Measurements from ENCODE around the gene PSMD3.

PSMD3 gene

DNA sequence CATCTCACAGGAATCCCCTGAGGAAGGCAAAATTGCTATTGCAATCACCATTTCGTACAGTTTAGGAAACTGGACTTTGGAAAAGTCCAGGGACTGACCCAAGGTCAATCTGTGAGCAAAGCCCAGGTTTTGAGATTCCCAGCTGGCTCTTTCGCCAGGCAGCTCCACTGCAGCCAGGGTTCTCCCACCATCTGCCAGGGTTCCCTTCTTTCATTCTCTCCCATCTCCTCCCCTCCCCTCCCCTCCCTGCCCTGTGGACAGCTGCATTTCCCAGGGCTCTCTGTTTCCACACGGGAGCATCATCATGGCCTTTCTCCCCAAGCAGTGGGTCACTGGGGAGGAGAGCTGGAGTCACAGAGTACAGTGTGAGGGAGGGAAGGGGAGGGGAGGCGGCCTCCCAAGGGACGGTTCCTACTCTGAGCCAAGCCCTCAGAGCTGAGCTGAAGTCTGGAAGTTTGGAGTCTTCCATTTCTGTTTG is 29.7 kb upstream of the PSMD3 start:
- TF ChIP-seq, protein P1, sequence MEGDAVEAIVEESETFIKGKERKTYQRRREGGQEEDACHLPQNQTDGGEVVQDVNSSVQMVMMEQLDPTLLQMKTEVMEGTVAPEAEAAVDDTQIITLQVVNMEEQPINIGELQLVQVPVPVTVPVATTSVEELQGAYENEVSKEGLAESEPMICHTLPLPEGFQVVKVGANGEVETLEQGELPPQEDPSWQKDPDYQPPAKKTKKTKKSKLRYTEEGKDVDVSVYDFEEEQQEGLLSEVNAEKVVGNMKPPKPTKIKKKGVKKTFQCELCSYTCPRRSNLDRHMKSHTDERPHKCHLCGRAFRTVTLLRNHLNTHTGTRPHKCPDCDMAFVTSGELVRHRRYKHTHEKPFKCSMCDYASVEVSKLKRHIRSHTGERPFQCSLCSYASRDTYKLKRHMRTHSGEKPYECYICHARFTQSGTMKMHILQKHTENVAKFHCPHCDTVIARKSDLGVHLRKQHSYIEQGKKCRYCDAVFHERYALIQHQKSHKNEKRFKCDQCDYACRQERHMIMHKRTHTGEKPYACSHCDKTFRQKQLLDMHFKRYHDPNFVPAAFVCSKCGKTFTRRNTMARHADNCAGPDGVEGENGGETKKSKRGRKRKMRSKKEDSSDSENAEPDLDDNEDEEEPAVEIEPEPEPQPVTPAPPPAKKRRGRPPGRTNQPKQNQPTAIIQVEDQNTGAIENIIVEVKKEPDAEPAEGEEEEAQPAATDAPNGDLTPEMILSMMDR (IDR thresholded peaks at IDR 0.05; ENCODE audit: borderline replicate concordance, control extremely low read depth, extremely low read depth, insufficient read depth, missing control alignments) = no peak
- in situ Hi-C loops (cut with MboI; ENCODE audit: low sequenced_read_pairs, unreplicated experiment) = no loop called here
- no peak for DNase-seq (ENCODE audit: low spot score)

GRCh38 chr17:39951924-39952679 is 28.5 kb upstream of the PSMD3 start:
- TF ChIP-seq, protein P1 (IDR thresholded peaks at IDR 0.05; ENCODE audit: borderline replicate concordance, control extremely low read depth, extremely low read depth, insufficient read depth, missing control alignments) = no peak
- no peak for DNase-seq (ENCODE audit: low spot score)
- in situ Hi-C loops (cut with MboI; ENCODE audit: low sequenced_read_pairs, unreplicated experiment) = no loop called here

DNA sequence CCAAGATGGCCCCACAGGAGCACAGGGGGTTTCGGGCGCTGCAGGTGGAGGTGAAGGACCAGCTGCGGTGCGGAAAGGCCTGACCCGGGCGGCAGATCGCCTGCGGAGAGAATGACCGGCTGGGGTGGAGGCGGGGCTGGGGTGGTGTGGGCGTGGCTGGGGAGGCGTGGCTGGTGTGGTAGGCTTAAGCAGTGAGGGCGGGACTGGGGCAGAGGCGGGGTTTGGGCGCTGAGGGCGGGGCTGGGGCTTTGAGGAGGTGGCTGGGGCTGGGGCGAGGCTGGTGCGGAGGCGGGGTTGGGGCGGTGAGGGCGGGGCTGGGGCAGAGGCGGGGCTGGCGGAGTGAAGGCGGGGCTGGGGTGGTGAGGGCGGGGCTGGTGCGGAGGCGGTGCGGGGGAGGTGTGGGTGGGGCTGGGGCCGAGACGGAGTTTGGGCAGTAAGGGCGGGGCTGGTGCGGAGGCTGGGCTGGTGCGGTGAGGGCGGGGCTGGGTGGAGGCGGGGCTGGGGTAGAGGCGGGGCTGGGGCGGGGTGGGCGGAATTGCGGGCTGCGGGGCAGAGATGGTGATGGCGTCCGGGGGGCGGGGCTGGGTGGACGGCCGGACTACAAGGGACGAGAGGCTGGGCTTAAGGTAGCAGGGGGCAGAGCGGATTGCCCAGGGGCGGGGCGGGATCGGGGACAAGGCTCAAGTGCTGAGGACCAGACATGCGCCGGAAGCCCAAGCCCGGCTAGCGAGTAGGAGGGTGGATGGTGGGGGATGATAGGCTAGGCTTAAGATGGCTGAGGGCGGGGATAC is 27.7 kb upstream of the PSMD3 start:
- DNase-seq (ENCODE audit: low spot score) = peak; percentile 98
- in situ Hi-C loops (cut with MboI; ENCODE audit: low sequenced_read_pairs, unreplicated experiment) = no loop called here
- TF ChIP-seq, protein P1 (IDR thresholded peaks at IDR 0.05; ENCODE audit: borderline replicate concordance, control extremely low read depth, extremely low read depth, insufficient read depth, missing control alignments) = no peak

- in situ Hi-C loops (cut with MboI; ENCODE audit: low sequenced_read_pairs, unreplicated experiment) = no loop called here
These were observed 27.1 kb upstream of the PSMD3 start for GRCh38 chr17:39953471-39953888.

GRCh38 chr17:39954876-39955275 is 25.7 kb upstream of the PSMD3 start:
- in situ Hi-C loops (cut with MboI; ENCODE audit: low sequenced_read_pairs, unreplicated experiment) = no loop called here
- TF ChIP-seq, protein P1 (IDR thresholded peaks at IDR 0.05; ENCODE audit: borderline replicate concordance, control extremely low read depth, extremely low read depth, insufficient read depth, missing control alignments) = no peak
- no peak for DNase-seq (ENCODE audit: low spot score)

More at GRCh38 chr17:39953471-39953888, 27.1 kb upstream of the PSMD3 start:
- no peak for DNase-seq (ENCODE audit: low spot score)
- TF ChIP-seq, protein P1 (IDR thresholded peaks at IDR 0.05; ENCODE audit: borderline replicate concordance, control extremely low read depth, extremely low read depth, insufficient read depth, missing control alignments) = no peak

- in situ Hi-C loops (cut with MboI; ENCODE audit: low sequenced_read_pairs, unreplicated experiment) = no loop called here
- TF ChIP-seq, protein P1 (IDR thresholded peaks at IDR 0.05; ENCODE audit: borderline replicate concordance, control extremely low read depth, extremely low read depth, insufficient read depth, missing control alignments) = no peak
- DNase-seq (ENCODE audit: low spot score) = no peak
These were observed 24.8 kb upstream of the PSMD3 start for GRCh38 chr17:39955726-39956225.

Measured in GM13976 (cell line).